Left kidney (tissue), 2 donors: Measurements from ENCODE around the gene MRPS22. TPM values are rescaled to one million over a fixed set of nuclear protein-coding genes. Genes with fewer than 3 reads are reported as not detected.
A peak's percentile ranks its signal among the peaks of the same experiment; 100 is the strongest.
"Not testable (repeated sequence)": the region's sequence is repeated elsewhere in the genome, so short reads cannot be mapped to it uniquely, and the experiment has no call there.

Experiments
- DNase-seq: peaks from one replicate; pipeline ENCODE4 v3.0.0-alpha.2; 2013
- polyA plus RNA-seq: library from polyadenylated mRNA; unstranded; fragments of 120-200 nt; gene quantifications from one replicate; pipeline ENCODE4 v1.2.1, GENCODE V29; 2013; ENCODE audit not compliant: insufficient read length

Gene MRPS22
- polyA plus RNA-seq, 1 donor = 68.8 TPM

- no peak for DNase-seq
These were observed 11.7 kb upstream of the MRPS22 start for GRCh38 chr3:139332092-139332491.

- DNase-seq = not testable (repeated sequence)
These were observed 9.1 kb upstream of the MRPS22 start for GRCh38 chr3:139334675-139335074.

- DNase-seq = no peak
These were observed 5.4 kb upstream of the MRPS22 start for GRCh38 chr3:139338405-139338804.

- DNase-seq = no peak
These were observed 4.5 kb upstream of the MRPS22 start for GRCh38 chr3:139339219-139339906.

- DNase-seq = no peak
These were observed 3.0 kb upstream of the MRPS22 start for GRCh38 chr3:139340784-139341183.

- no peak for DNase-seq
These were observed 1.8 kb upstream of the MRPS22 start for GRCh38 chr3:139342054-139342453.

- DNase-seq = no peak
These were observed 3.0 kb downstream of the MRPS22 start for GRCh38 chr3:139346771-139347170.

- DNase-seq = peak; percentile 36
These were observed 10.2 kb downstream of the MRPS22 start for GRCh38 chr3:139353920-139354556.

GRCh38 chr3:139354661-139355060, 10.8 kb downstream of the MRPS22 start:
- no peak for DNase-seq

GRCh38 chr3:139355476-139355875, 11.7 kb downstream of the MRPS22 start:
- no peak for DNase-seq

GRCh38 chr3:139355891-139356290, 12.1 kb downstream of the MRPS22 start:
- DNase-seq = no peak

- DNase-seq = no peak
These were observed 14.1 kb downstream of the MRPS22 start for GRCh38 chr3:139357899-139358298.

GRCh38 chr3:139358841-139359562, 15.2 kb downstream of the MRPS22 start:
- DNase-seq = no peak

- DNase-seq = no peak
These were observed 17.5 kb downstream of the MRPS22 start for GRCh38 chr3:139361276-139361675.

- no peak for DNase-seq
These were observed 20.7 kb downstream of the MRPS22 start for GRCh38 chr3:139364549-139364948.

- no peak for DNase-seq
These were observed 30.3 kb downstream of the MRPS22 start for GRCh38 chr3:139374099-139374498.

- DNase-seq = no peak
These were observed 33.6 kb downstream of the MRPS22 start for GRCh38 chr3:139377378-139377777.

GRCh38 chr3:139378587-139379241, 34.9 kb downstream of the MRPS22 start:
- DNase-seq = no peak

GRCh38 chr3:139380575-139380974, 36.8 kb downstream of the MRPS22 start:
- DNase-seq = no peak

- DNase-seq = not testable (repeated sequence)
These were observed 38.5 kb downstream of the MRPS22 start for GRCh38 chr3:139382291-139382690.

GRCh38 chr3:139388077-139388476, 44.3 kb downstream of the MRPS22 start:
- DNase-seq = no peak

GRCh38 chr3:139388821-139389551, 45.2 kb downstream of the MRPS22 start:
- DNase-seq = no peak
